Endothelial cell of umbilical vein (primary cell): ENCODE results near the gene PLD4. TPM values are rescaled to one million over a fixed set of nuclear protein-coding genes. Genes with fewer than 3 reads are reported as not detected.
"Not testable (repeated sequence)": the region's sequence is repeated elsewhere in the genome, so short reads cannot be mapped to it uniquely, and the experiment has no call there.

ENCODE experiments used
- BruUV-seq: library from RNA; stranded (reverse); fragments of 400-500 nt; replicated peaks from 2 replicates; lab custom pipeline; 2021; lab: Mats Ljungman, UMichigan
- CTCF ChIA-PET: fragments of 300-600, 350-600 bp; sonication (Branson Sonifier 250); formaldehyde crosslinking; loops from one replicate; lab custom pipeline; 2021; ENCODE audit warnings: antibody characterized with exemption, inconsistent platforms; lab: Charles Lee
- POLR2A ChIA-PET: fragments of 300-600, 350-600 bp; sonication (Branson Sonifier 250); formaldehyde crosslinking; loops from one replicate; lab custom pipeline; 2021; ENCODE audit warnings: antibody characterized with exemption, inconsistent platforms; lab: Charles Lee
- DNase-seq: peaks from one replicate; pipeline ENCODE4 v3.0.0-alpha.2; 2011; ENCODE audit warnings: low read depth, low spot score
- FAIRE-seq: peaks from 2 replicates; lab custom pipeline; 2011; peaks lifted over from hg19 to GRCh38; lab: Jason Lieb, UNC
- H2AFZ ChIP-seq: 2 replicates; pipeline ENCODE4 v1.6.0; 2012; ENCODE audit warnings: low read depth, low read length, control low read depth, inconsistent platforms
- H3K27ac ChIP-seq: 2 replicates; pipeline ENCODE4 v1.5.1; 2011; ENCODE audit warnings: low read depth, mild to moderate bottlenecking, control low read depth, low read length, moderate library complexity; ENCODE audit not compliant: insufficient read depth
- H3K27me3 ChIP-seq, 2 experiments: 2 replicates each; pipeline versions ENCODE4 v1.6.0 to v1.6.1; 2011; ENCODE audit warnings: low read length in 2 of 2, mixed read lengths in 1 of 2; ENCODE audit not compliant: control insufficient read depth in 2 of 2, insufficient read depth in 2 of 2
- H3K36me3 ChIP-seq, 2 experiments: 2 replicates in 1 of 2; 3 replicates in 1 of 2; pipeline ENCODE4 v1.5.1; 2011; ENCODE audit warnings: low read length in 2 of 2, mild to moderate bottlenecking in 1 of 2, moderate library complexity in 1 of 2; ENCODE audit not compliant: control insufficient read depth in 2 of 2, insufficient read depth in 2 of 2; ENCODE audit errors: extremely low read depth in 1 of 2
- H3K4me1 ChIP-seq: 3 replicates; pipeline ENCODE4 v1.5.1; 2011; ENCODE audit warnings: mild to moderate bottlenecking, low read length; ENCODE audit not compliant: control insufficient read depth, insufficient read depth; ENCODE audit errors: extremely low read depth
- H3K4me2 ChIP-seq: 2 replicates; pipeline ENCODE4 v1.6.1; 2011; ENCODE audit warnings: low read length, control low read depth, mixed read lengths; ENCODE audit not compliant: insufficient read depth
- H3K4me3 ChIP-seq, 3 experiments: fragments of 200-600 bp in 1 of 3; sonication (generic), shearing (Covaris generic) in 1 of 3; replicated peaks in 1 of 3; 2 replicates each; pipeline ENCODE4 v1.5.1; 2011 to 2016; ENCODE audit warnings: control low read depth in 3 of 3, low read length in 3 of 3, mild to moderate bottlenecking in 2 of 3, inconsistent platforms in 1 of 3, low read depth in 1 of 3, moderate library complexity in 1 of 3; ENCODE audit not compliant: insufficient read depth in 1 of 3
- H3K79me2 ChIP-seq: 2 replicates; pipeline ENCODE4 v1.6.0; 2012; ENCODE audit warnings: low read length, inconsistent platforms; ENCODE audit not compliant: control insufficient read depth, insufficient read depth
- H3K9ac ChIP-seq: replicated peaks from 2 replicates; pipeline ENCODE3; 2011; ENCODE audit warnings: low read length, control low read depth; ENCODE audit not compliant: insufficient read depth; ENCODE audit errors: extremely low read depth
- H3K9me1 ChIP-seq: replicated peaks from 3 replicates; pipeline ENCODE4 v1.6.0; 2011; ENCODE audit warnings: mild to moderate bottlenecking, low read length; ENCODE audit not compliant: control insufficient read depth, insufficient read depth; ENCODE audit errors: extremely low read depth
- H3K9me3 ChIP-seq: replicated peaks from 2 replicates; pipeline ENCODE4 v1.5.1; 2012; ENCODE audit warnings: low read length, inconsistent platforms; ENCODE audit not compliant: control insufficient read depth, insufficient read depth
- H4K20me1 ChIP-seq: replicated peaks from 2 replicates; pipeline ENCODE3; 2011; ENCODE audit warnings: mild to moderate bottlenecking, low read length; ENCODE audit not compliant: control insufficient read depth, insufficient read depth; ENCODE audit errors: extremely low read depth
- CTCF ChIP-seq, 2 donors: IDR thresholded peaks; 1 replicate in 1 of 2; 2 replicates in 1 of 2; pipeline ENCODE4 v1.5.1; 2011; ENCODE audit warnings: low read length in 2 of 2, mild to moderate bottlenecking in 2 of 2, moderate library complexity in 2 of 2, control low read depth in 1 of 2, inconsistent platforms in 1 of 2, low read depth in 1 of 2; ENCODE audit not compliant: insufficient read depth in 1 of 2; ENCODE audit errors: extremely low read depth in 1 of 2
- EZH2 ChIP-seq: IDR thresholded peaks from 2 replicates; pipeline ENCODE4 v1.6.1; 2012; ENCODE audit warnings: borderline replicate concordance, low read depth, mild to moderate bottlenecking, moderate library complexity, low read length, inconsistent platforms; ENCODE audit not compliant: severe bottlenecking
- FOS ChIP-seq: IDR thresholded peaks from 2 replicates; pipeline ENCODE4 v1.6.1; 2011; ENCODE audit warnings: mild to moderate bottlenecking, low read length, moderate library complexity, borderline replicate concordance; ENCODE audit not compliant: insufficient read depth
- GATA2 ChIP-seq: IDR thresholded peaks from 2 replicates; pipeline ENCODE4 v1.7.0; 2011; ENCODE audit warnings: low read depth, mild to moderate bottlenecking, moderate library complexity, mixed read lengths, low read length; ENCODE audit not compliant: insufficient read length, insufficient read depth
- JUN ChIP-seq: IDR thresholded peaks from 2 replicates; pipeline ENCODE4 v1.6.1; 2011; ENCODE audit warnings: borderline replicate concordance, low read depth; ENCODE audit not compliant: insufficient read length, insufficient read depth
- MAX ChIP-seq: IDR thresholded peaks from 2 replicates; pipeline ENCODE4 v1.6.1; 2011; ENCODE audit not compliant: insufficient read depth, insufficient read length
- MYC ChIP-seq: IDR thresholded peaks from one replicate; pipeline ENCODE4 v1.6.1; 2011; ENCODE audit warnings: mild to moderate bottlenecking, low read depth, low read length
- POLR2A ChIP-seq: IDR thresholded peaks from 2 replicates; pipeline ENCODE4 v1.6.1; 2012; ENCODE audit warnings: low read depth, mild to moderate bottlenecking, control low read depth, low read length
- POLR2AphosphoS5 ChIP-seq: IDR thresholded peaks from 2 replicates; pipeline ENCODE4 v1.6.1; 2012; ENCODE audit warnings: low read depth, mild to moderate bottlenecking, control low read depth, low read length, moderate library complexity; ENCODE audit not compliant: insufficient read depth
- dilution Hi-C: fragments of 300-500 bp; cut with MboI; formaldehyde crosslinking; loops from one replicate; pipeline ENCODE4 v1.15.0; 2019; ENCODE audit warnings: low sequenced_read_pairs; ENCODE audit not compliant: extremely low pct_ligation_motif_present
- intact Hi-C: fragments of 100-400 bp; cut with micrococcal nuclease; formaldehyde crosslinking; loops from one replicate; pipeline ENCODE4 v1.10.0; 2022
- polyA plus RNA-seq, 4 experiments: library from polyadenylated mRNA; depleted of rRNA in 3 of 4; stranded (reverse) in 3 of 4; unstranded in 1 of 4; fragments of >200 nt; gene quantifications; 2 replicates each; pipeline versions ENCODE4 v1.2.1 to v1.2.3, GENCODE V29; 2011 to 2012; ENCODE audit warnings: missing spikeins in 1 of 4
- total RNA-seq: library from RNA; stranded (reverse); gene quantifications from 2 replicates; pipeline ENCODE4 v1.2.3, GENCODE V29; 2021

PLD4 gene
- total and polyA plus RNA-seq, 2 donors (not counting 3 experiments of a cell fraction or from before 2014, with no cell fraction given) = 0.01 to 0.11 TPM

GRCh38 chr14:104948736-104949031 lies 24.0 kb downstream of the PLD4 start:
- Histone ChIP-seq H2AFZ (no peak overlapping the region), H3K27me3 (no peaks in the 10 kb centered on the region), H3K27ac (no peak overlapping the region), H3K9ac (no peak overlapping the region), H3K9me1 (no peaks in the 10 kb centered on the region), H4K20me1 (no peaks in the 10 kb centered on the region), H3K79me2 (no peaks in the 10 kb centered on the region), H3K9me3 (no peaks in the 10 kb centered on the region), H3K36me3 (peaks cover 0 to 9% of the 10 kb centered on the region in 2 experiments), H3K4me3 (no peak overlapping the region), H3K4me2 (no peak overlapping the region), H3K4me1 (no peaks in the 10 kb centered on the region)
- ChIA-PET CTCF (no interaction called here), POLR2A (no interaction called here)
- intact Hi-C loops (no loop called here), dilution Hi-C loops (no loop called here)
- no TSS peak for BruUV-seq
- TF ChIP-seq EZH2 (no peak), MAX (no peak), CTCF (IDR thresholded peaks at IDR 0.05; ENCODE audit: extremely low read depth in 1 of 2, insufficient read depth in 1 of 2, low read depth in 1 of 2, low read length in 2 of 2) (no peak), JUN (no peak), POLR2A (no peak), FOS (no peak), POLR2AphosphoS5 (no peak), GATA2 (no peak), MYC (no peak)
- FAIRE-seq = no peak
- DNase-seq = no peak

GRCh38 chr14:104949406-104949955 lies 24.8 kb downstream of the PLD4 start:
- H3K9ac ChIP-seq, H3K9me3 ChIP-seq, H2AFZ ChIP-seq, FAIRE-seq, BruUV-seq, dilution Hi-C loops, intact Hi-C loops, H3K79me2 ChIP-seq, H3K9me1 ChIP-seq, DNase-seq, H3K4me3 ChIP-seq, H3K27ac ChIP-seq, H3K4me2 ChIP-seq, CTCF ChIA-PET, H3K27me3 ChIP-seq, H3K4me1 ChIP-seq, POLR2A ChIA-PET, H4K20me1 ChIP-seq: not testable (repeated sequence)
- H3K36me3 ChIP-seq = peaks cover 0 to 16% of the 10 kb centered on the region in 2 experiments
